ENCODE measurements around the gene PHPT1.
"Not testable (repeated sequence)": the region's sequence is repeated elsewhere in the genome, so short reads cannot be mapped to it uniquely, and the experiment has no call there.

Gene PHPT1

DNA sequence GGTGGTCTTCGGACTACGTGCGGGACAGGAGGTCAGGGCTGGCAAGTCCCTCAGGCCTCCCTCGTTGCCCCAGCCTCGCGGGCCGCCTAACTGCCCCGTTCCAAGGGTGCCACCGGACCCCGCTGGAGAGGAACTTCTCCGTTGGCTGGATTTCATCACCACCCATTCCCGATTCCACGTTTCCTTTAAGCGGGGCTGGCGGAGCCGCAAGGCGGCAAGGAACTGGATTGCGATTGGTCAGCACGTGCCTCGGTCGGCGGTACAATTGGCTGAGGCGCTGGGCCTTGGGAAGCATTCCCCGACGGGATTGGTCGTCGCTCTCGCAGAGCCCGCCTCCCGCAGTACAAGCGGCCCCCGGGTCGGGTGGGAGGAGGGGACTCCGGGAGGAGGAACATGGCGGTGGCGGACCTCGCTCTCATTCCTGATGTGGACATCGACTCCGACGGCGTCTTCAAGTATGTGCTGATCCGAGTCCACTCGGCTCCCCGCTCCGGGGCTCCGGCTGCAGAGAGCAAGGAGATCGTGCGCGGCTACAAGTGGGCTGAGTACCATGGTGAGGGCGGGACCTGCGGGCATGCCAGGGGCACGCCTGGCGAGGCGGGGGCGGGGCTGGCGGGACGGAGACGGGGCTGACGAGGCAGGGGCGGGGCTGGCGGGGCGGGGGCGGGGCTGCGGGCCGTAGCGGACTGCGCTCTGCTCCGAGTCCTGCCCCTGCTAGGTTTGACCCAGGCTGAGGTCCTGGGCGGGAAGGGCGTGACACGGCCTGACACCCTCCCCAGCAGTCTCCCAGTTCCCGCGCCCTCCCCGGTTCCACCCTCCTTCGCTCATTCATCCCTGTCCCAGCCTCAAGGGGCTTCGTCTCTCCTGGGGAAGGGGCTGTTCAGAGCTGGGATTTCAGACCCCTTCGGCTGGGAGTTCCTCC lies at the start of gene PHPT1:
Gene PHPT1 (plus strand): TSS at position 372 of the 922 bp plus-strand sequence. CDS start 22 bp downstream, at position 394.
- DNase-seq, result peak; percentile 96 to 97

DNA sequence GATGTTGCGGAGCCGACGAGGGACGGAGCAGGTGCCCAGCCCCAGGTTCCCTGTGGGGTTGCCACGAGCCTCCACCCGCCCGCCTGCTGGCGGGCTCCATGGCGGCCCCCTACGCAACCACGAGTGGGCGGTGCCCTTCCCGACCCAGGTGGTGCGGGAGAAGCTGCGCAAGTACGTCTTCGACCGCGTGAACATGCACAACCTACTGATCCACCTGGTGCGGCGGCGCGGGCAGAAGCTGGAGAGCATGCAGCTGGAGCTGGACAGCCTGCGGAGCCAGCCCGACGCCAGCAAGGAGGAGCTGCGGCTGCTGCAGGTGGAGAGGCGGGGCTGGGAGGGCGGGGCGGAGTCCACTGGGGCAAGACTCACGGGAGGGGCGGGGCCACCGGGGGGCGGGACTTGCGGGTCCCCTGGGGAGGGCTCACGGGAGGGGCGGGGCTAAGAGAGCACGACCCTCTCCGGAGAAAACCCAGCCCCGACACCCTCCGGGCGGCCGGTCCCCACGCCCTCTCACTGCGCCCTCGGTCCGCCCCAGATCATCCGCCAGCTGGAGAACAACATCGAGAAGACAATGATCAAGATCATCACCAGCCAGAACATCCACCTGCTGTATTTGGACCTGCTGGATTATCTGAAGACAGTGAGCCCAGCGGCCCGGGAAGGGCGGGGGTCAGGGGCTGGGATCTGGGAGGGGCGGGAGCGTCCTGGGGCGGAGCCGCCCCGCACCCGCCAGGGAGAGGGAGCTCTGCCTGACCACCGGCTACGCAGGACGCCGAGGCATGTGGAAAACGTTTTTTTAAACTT lies 49.2 kb upstream of the PHPT1 start:
- DNase-seq, result peak; percentile 94

DNA sequence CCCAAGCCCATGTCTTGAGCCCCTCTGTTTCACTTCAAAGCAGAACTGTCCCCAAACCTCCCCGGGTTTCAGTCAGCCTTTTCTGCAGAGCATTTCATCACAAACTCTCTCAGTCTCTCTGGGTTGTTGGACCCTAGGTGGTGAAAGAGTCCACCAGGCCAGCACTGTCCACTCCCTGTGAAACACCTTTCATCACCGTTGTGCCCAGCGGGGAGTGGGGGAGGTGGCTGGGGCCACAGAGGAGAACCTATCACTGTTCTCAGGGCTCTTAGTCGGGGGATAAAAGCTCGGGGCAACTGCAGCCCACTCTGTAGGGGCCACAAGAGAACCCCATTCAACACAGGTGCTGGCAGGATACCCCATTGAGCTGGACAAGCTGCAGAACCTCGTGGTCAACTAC lies 46.9 kb upstream of the PHPT1 start:
- DNase-seq, result no peak

DNA sequence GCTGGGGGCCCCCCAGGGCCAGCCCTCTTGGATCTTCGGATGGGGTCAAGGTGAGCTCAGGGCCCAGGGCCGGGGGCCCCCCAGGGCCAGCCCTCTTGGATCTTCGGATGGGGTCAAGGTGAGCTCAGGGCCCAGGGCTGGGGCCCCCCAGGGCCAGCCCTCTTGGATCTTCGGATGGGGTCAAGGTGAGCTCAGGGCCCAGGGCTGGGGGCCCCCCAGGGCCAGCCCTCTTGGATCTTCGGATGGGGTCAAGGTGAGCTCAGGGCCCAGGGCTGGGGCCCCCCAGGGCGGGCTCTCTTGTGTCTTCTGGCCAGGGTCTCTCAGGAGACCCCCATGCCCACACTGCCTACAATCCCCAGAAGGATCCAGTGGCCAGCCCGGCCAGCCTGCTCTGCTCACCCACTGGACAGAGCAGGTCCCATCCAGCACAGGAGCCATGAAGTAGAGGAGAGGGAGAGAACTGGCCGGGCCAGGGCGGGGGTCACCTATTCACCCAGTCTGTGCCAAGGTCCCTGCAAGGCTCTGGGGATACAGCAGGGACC lies 46.1 kb upstream of the PHPT1 start:
- DNase-seq, result not testable (repeated sequence)

DNA sequence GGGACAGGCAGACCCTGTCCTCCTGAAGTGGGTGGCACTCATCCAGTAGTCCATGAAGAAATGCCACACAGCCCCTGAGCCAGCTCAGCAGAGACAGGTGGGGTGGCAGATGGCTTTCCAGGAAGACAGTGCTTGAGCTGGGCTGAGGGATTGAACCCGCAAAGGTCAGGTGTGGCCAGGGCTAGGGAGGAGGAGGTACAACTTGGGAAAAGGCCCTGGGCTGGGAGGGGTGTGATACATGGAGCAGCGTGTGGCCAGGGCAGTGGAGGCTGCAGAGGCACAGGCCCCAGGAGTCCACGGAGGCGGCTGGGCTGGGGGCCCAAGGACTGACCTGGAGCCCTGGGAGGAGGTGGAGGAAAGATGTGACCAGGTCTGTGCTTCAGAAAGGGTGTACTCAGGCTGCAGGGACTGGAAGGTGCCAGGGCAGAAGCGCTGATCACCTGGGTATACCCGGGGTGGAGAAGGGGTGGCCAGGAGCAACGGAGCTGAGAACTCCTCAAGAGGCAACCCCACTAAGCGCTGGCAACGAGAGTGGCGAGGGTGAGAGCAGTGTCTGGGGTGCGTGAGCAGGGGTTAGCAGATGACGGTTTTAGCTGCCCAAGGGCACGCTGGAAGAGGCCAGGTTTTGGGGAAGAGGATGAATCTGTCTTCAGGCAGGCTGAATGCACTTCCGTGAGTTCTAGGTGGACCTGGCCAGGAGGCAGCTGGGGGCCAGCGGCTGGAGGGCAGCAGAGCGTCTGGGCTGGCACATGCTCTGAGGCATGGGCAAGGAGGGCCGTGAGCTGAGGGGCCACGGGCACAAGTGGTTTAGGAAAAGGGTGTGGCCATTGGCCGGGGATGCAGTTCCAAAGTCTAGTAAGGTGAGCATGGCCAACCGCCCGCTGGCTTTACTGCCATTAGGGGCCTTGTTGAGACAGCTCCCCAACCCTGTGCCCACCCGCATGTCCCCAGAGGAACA lies 45.4 kb upstream of the PHPT1 start:
- no peak for DNase-seq

DNA sequence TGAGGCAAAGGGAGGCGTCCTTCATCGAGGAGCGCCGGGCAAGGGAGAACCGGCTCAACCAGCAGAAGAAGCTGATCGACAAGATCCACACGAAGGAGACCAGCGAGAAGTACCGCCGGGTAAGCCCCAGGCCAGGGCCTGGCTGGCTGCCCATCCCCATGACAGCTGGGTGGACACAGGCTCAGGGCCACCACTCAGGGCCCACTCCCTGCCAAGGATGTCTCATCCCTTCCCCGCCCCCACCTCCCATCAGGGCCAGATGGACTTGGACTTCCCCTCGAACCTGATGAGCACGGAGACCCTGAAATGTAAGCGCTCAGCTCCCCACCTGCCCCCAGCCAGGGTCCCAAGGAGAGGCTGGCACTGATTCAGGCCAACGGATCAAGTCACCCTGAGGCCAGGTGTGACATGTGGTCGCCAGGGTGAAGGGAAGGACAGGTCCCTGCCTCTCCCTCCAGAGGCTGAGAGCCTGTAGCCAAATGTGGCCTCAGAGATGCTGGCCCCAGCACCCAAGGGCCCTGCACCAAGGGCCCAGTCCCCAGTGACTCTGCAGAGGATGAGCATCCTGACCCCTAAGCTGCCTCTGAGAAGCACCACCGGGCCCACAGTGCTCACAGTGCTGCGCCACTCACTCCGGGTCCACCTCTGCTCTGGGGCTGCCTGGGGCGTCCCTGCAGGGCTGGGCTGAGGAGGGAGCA lies 44.6 kb upstream of the PHPT1 start:
- DNase-seq, result no peak

DNA sequence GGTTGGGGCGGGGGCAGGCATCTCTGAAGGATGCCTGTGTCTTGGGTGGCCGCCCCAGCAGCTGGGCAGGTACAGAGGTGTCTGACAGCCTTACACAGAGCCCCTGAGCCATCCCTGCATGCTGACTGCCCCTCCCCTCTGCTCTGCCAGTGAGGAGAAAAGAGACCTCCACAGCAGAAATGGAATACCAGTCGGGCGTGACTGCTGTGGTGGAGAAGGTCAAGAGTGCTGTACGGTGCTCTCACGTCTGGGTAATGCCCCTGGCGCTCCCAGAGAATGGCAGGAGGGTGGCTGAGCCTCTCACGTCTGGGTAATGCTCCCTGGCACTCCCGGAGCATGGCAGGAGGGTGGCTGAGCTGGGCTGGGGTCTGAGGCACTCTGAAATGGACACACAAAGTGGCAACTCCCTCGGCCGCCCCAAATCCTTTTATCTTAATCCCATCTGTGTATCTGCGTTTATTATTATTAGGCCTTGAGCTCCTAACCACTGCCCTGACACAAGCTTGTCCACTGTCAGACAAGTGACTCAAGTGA lies 43.9 kb upstream of the PHPT1 start:
- no peak for DNase-seq

DNA sequence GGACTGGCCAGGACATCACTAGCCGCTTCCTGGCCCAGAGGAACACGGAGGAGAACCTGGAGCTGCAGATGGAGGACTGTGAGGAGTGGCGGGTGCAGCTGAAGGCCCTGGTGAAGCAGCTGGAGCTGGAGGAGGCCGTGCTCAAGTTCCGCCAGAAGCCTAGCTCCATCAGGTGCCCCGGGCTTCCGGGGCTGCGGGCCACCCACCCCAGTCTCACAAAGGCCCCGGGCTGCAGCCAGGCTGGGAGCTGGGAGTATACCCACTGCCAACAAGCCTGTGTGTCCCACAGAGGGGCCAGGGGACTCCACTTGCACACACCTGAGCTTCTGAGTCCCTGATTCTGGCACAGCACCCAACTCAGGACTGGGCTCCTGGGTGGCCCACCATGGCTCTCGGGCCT lies 43.1 kb upstream of the PHPT1 start:
- DNase-seq, result no peak

DNA sequence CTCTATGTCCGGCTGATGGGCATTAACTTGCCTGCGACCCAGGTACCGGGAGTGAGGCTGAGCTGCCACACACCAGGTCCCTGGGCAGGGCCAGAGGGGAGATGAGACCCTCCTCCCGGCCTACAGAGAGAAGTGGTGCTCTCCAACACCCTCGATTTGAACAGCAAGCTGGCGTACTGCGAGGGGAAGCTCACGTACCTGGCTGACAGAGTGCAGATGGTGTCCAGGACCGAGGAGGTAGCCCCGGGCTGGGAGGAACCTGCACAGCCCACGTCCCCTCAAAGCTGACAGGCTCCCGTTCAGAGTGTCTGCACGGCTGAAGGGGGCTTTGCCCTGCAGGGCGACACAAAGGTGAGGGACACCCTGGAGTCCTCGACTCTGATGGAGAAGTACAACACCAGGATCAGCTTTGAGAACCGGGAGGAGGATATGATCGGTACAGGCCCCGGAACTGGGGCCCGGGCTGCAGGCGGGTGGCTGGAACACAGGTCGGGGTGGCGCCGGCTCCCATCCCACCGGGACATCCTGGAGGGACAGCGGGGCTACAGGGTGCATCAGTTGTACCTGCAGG lies 42.5 kb upstream of the PHPT1 start:
- DNase-seq, result no peak

DNA sequence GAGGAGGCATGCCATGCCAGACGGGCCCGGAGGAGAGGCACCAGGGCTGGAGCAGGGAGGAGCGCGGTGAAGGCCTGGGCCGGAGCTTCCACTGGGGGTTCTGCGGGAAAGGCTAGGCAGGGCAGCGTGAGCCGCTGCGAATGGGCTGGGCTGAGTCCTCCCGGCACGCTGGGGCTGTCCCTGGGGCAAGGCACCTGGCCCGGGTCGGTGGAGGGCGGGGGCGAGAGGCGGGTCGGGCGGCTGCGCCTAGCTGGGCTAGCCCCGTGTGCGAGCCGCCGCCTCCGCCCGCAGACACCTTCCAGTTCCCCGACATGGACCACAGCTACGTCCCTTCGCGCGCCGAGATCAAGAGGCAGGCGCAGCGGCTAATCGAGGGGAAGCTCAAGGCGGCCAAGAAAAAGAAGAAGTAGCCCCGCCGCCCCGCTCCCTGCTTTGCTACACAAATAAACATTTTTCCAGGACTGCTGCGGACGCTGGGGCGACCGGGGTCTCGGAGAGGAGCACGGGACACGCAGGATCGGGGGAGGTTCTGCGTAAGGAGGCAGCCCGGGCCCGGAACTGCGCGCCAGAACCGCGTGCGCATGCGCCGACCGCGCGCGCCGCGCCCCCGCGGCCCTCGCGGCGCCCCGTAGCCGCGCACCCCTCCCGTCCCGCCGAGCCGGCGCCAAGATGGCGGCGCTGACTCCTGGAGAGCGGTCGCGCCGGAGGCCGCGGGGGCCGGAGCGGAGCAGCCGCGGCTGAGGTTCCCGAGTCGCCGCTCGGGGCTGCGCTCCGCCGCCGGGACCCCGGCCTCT lies 41.7 kb upstream of the PHPT1 start, which contains the start of gene RABL6:
Gene RABL6 (plus strand): TSS at position 668 of the 794 bp plus-strand sequence. CDS start 249 bp downstream, outside the sequence.
- DNase-seq, result peak; percentile 74 to 81

DNA sequence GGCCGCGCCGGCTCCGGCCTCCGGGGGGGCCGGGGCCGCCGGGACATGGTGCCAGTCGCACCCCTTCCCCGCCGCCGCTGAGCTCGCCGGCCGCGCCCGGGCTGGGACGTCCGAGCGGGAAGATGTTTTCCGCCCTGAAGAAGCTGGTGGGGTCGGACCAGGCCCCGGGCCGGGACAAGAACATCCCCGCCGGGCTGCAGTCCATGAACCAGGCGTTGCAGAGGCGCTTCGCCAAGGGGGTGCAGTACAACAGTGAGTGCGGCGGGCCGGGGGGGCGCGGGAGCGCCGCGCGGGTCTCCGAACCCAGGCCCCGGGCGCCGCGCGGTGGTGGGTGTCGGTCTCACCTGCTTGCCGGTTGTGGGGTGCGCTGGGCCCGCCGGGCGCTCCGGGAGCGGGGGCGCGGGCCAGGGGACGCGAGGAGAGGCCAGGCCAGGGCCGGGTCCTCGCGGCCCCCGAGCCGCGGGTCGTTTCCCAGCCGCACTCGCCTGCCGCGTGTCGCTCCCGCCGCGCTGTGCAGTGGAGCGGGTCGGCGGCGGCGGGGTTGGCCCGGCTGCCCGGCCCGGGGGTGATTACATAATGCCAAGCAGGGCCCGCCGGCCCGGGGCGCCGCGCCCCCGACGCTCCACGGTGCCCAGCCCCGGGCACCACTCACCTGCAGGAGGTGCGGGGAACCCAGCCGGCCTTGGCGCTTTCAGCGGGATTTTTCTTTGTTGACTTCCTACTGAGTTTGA lies 41.0 kb upstream of the PHPT1 start:
- DNase-seq, result peak; percentile 49 to 63

DNA sequence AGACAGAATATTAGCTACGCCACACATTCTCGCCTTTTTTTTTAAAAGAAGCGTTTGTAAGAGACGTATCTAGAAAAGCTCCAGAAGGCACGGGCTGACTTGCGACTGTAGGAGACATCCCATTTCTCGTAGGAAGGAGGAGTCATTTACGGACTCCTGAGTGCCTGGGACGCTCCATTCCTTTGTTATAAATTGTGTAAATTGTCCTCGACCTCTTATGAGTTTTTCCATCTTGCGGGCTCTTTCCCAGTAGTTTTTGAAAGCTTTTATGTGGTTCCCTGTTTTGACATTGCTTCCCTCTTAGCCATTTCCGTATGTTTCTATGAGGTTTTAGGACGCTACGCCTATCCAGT lies 40.4 kb upstream of the PHPT1 start:
- DNase-seq, result no peak

DNA sequence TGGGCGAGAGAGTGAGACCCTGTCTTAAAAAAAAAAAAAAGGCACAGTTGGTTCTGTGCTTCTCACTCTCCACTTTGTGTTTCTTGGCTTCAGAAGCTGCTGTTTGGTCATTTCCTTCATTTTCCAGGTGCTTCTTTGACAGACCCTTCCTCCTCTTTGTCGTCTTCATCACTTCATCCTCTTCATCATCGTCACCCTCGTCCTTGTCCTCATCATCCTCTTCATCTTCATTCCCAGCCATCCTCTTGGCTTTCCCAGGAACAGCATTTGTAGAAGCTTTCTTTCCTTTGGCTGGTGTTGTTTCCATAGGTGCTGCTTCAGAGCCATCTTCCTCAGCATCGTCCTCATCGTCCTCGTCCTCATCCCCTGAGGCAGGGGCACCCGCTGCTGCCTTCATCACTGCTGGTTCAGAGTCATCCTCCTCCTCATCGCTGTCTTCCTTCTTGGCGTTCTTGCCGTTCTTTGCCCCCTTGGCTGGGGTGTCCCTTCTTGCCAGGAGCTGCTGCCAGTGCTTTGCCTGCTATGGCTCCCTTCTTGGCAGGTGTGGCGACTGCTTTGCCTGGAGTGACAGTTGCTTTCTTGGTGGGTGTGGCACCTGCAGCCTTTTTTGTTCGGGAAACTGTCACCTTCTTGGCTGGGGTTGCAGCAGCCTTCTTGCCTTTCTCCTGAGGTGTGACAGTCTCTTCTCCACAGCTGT lies 34.3 kb upstream of the PHPT1 start:
- DNase-seq, result no peak

DNA sequence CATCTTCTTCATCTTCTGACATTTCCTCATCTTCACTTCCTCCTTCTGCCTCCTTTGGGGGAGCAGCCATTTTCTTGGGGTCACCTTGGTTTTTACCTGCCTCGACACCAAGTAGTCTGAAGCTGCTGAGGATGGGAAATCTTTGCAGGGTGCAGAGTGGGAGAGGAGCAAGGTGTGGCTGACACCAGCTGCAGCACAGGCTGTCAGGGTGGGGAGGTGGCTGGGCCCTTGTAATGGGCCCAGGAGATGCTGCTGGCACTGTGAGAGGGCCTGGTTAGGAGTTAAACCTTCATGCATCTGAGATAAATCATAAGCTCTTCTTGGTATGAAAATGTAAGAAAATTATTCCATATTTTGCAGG lies 33.8 kb upstream of the PHPT1 start:
- no peak for DNase-seq

DNA sequence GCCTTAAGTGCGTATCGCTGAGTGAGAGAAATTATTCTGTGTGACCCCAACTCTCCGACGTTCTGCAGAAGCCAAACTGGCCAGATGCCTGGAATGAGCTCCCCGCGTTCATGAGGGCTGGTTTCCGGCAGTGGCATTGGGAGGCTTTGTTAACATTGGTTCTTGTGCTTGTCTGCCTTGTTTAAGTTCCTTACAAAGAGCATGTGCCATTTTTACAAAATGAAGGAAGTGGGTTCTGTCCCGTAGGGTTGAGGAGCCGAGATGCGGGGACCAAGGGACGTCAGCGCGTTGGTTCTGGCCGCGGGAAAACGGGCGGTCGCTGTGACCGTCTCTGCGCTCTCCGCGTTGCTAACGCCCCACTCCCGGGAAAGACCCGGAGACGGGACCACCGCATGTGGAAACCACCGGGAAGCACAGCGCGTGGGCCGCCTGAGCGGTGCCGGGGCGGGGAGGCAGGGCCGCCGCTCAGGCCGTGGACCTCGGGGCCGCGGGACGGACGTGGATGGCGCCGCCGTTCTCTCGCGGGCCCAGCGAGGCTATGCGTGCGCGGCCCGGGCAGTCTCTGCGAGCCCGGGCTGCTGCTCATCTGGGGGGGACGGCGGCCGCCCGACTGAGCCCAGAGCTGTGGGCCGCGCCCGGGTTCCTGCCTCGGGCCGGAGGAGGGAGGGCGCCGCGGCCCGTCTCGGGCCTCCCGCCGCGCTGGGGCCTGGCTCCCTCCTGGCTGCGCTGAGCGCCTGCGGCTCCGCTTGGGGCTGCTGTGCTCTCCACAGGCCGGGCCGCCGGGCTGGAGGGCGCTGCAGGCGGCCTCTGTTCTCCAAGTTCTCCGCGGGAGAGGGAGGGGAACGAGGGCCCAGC lies 28.0 kb upstream of the PHPT1 start:
- no peak for DNase-seq

DNA sequence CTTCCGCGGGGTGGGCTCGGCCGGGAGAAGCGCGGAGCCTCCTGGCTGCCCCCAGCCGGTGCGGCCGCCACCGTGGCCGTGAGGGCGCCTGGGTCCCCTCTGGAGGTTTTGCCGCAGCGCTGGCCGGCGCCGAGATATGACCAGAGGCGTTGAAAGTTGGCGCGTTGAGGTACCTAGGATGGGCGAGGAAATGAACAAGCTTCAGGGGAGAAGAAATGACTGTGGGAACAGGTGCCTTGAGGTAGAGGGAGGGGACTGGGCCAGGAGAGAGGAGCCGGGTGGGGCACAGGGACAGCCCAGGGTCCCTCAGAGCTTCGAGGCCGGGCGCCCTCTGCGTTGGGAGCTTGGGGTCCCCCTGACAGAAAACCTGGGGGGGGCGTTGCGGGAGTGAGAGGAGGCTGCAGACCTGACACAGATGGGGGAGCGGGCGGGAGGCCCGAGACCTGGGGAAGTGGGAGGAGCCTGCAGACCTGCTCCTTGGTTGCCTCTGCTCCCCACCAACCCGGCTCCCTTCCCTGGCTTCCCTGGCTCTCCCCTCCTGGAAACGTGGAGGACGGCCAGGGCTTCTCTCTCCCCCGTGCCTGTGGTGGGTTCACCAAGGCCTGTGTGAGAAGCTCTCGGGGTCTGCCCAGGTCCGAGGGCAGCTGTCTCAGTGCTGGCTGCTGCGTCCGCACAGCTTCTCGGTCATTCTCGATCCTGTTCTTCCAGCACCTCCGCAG lies 27.2 kb upstream of the PHPT1 start:
- DNase-seq, result no peak

All from activated CD4-positive, alpha-beta T cell treated with anti-CD3 and anti-CD28 coated beads for 4 hours (primary cell).